Spleen (tissue), 11 donors: ENCODE results near the gene KIT. TPM values are rescaled to one million over a fixed set of nuclear protein-coding genes. Genes with fewer than 3 reads are reported as not detected.

Source experiments
- DNase-seq: peaks from one replicate; pipeline ENCODE4 v3.0.0-alpha.2; 2020
- H3K27ac ChIP-seq, 8 donors: fragments of 200-600 bp; sonication (generic) in 7 of 8; 1 replicate in 4 of 8; 2 replicates in 4 of 8; pipeline versions ENCODE4 v1.5.0 to v1.8.0; 2016 to 2021; ENCODE audit warnings: inconsistent platforms in 4 of 8, mild to moderate bottlenecking in 4 of 8, moderate library complexity in 1 of 8
- H3K27me3 ChIP-seq, 7 donors: fragments of 200-600 bp; sonication (generic) in 6 of 7; replicated peaks in 1 of 7; 1 replicate in 4 of 7; 2 replicates in 3 of 7; pipeline versions ENCODE4 v1.5.0 to v1.8.0; 2016 to 2021; ENCODE audit warnings: inconsistent platforms in 3 of 7, mild to moderate bottlenecking in 1 of 7
- H3K36me3 ChIP-seq, 6 donors: fragments of 200-600 bp; sonication (generic) in 5 of 6; 1 replicate in 4 of 6; 2 replicates in 2 of 6; pipeline versions ENCODE4 v1.5.0 to v1.8.0; 2016 to 2021; ENCODE audit warnings: inconsistent platforms in 2 of 6
- H3K4me1 ChIP-seq, 6 donors: fragments of 200-600 bp; sonication (generic) in 5 of 6; 1 replicate in 3 of 6; 2 replicates in 3 of 6; pipeline versions ENCODE4 v1.5.0 to v1.8.0; 2016 to 2021; ENCODE audit warnings: inconsistent platforms in 3 of 6
- H3K4me3 ChIP-seq, 8 donors: fragments of 200-600 bp; sonication (generic) in 7 of 8; 1 replicate in 4 of 8; 2 replicates in 4 of 8; pipeline versions ENCODE4 v1.5.0 to v1.8.0; 2016 to 2021; ENCODE audit warnings: inconsistent platforms in 4 of 8, mild to moderate bottlenecking in 4 of 8, moderate library complexity in 2 of 8
- H3K9me3 ChIP-seq, 8 donors: fragments of 200-600 bp; sonication (generic) in 7 of 8; 1 replicate in 4 of 8; 2 replicates in 4 of 8; pipeline versions ENCODE4 v1.5.0 to v1.8.0; 2016 to 2021; ENCODE audit warnings: inconsistent platforms in 4 of 8
- CTCF ChIP-seq, 11 experiments: fragments of 200-600 bp in 7 of 11; fragments of 450-650 bp in 4 of 11; sonication (generic) in 4 of 11; IDR thresholded peaks in 8 of 11; conservative IDR thresholded peaks in 3 of 11; 1 replicate in 7 of 11; 2 replicates in 4 of 11; pipeline versions ENCODE4 v1.4.0 to v1.8.0; 2016 to 2021; ENCODE audit warnings: antibody characterized with exemption in 11 of 11, inconsistent platforms in 4 of 11, mild to moderate bottlenecking in 1 of 11
- POLR2A ChIP-seq, 3 donors: fragments of 450-650 bp; IDR thresholded peaks; one replicate each; pipeline ENCODE4 v1.5.1; 2017; ENCODE audit warnings: antibody characterized with exemption in 3 of 3, mild to moderate bottlenecking in 1 of 3
- POLR2AphosphoS5 ChIP-seq, 3 donors: sonication (generic); formaldehyde crosslinking; IDR thresholded peaks; one replicate each; pipeline ENCODE4 v1.5.1; 2017; ENCODE audit warnings: antibody characterized with exemption in 3 of 3
- WGBS, 5 donors: extraction: QIAGEN DNeasy Blood & Tissue Kit in 3 of 5; methylation state at CpG; one replicate each; pipeline versions ENCODE4 v1.1.5 to v1.1.7; 2013 to 2018; 5-methylcytosine and 5-hydroxymethylcytosine counted together
- intact Hi-C: fragments of 100-400 bp; cut with DNase I; formaldehyde crosslinking; loops from one replicate; pipeline ENCODE4 v1.15.0; 2023; ENCODE audit warnings: low total_unique reads
- polyA plus RNA-seq, 3 donors: library from polyadenylated mRNA; stranded (reverse); fragments of 200-250 nt; gene quantifications; one replicate each; pipeline ENCODE4 v1.2.1, GENCODE V29; 2013
- total RNA-seq, 7 donors: library from RNA; depleted of rRNA in 3 of 7; stranded (reverse); fragments of >200 nt in 3 of 7; fragmentation: NEBNext Ultra II Directional in 4 of 7; extraction: Animal tissue kit (Norgen Biotek cat#: 25700) in 4 of 7; gene quantifications; one replicate each; pipeline versions ENCODE4 v1.1.0 to v1.2.1, GENCODE V29; 2016 to 2021
- donor health status: healthy with polysubstance abuse.
- donor health status: DM: no; HTN: no; CAD: no; lungs with moderate emphysema.
- donor health status: DM: no; HTN: no; CAD: no.
- donor health status: Bipolar disorder and iron deficiency.
- donor health status: healthy.
- donor health status: DM: no; HTN: no; CAD: no.
- donor health status: DM: yes; HTN: yes; CAD: no.

The KIT gene
- total and polyA plus RNA-seq, 10 donors, result 0.24 to 16.8 (median 3.2) TPM

- Histone ChIP-seq H3K9me3 (no peaks in the 10 kb centered on the region), H3K4me3 (no peak overlapping the region), H3K36me3 (no peaks in the 10 kb centered on the region), H3K27ac (no peak overlapping the region), H3K27me3 (peaks cover 0 to 1% (median 0%) of the 10 kb centered on the region in 7 donors), H3K4me1 (no peaks in the 10 kb centered on the region)
- TF ChIP-seq POLR2A (IDR thresholded peaks at IDR 0.05) (no peak), CTCF (IDR thresholded peaks at IDR 0.05 in 8 of 11, conservative IDR thresholded peaks at IDR 0.05 in 3 of 11) (no peak), POLR2AphosphoS5 (IDR thresholded peaks at IDR 0.05) (no peak)
- 94 to 100% (median 100%) methylated on average over 1 of the region's 1 CpG for WGBS, 5 donors
- DNase-seq, result no peak
- intact Hi-C loops, result no loop called here
These were observed 12.1 kb downstream of the KIT start for GRCh38 chr4:54669831-54670230.

GRCh38 chr4:54675721-54676461 is 18.1 kb downstream of the KIT start:
- Histone ChIP-seq H3K27ac (no peak overlapping the region), H3K9me3 (no peaks in the 10 kb centered on the region), H3K36me3 (no peaks in the 10 kb centered on the region), H3K27me3 (no peaks in the 10 kb centered on the region), H3K4me3 (no peak overlapping the region), H3K4me1 (no peaks in the 10 kb centered on the region)
- 73 to 87% (median 74%) methylated on average over 12 of the region's 12 CpGs for WGBS, 5 donors
- intact Hi-C loops, result no loop called here
- no peak for TF ChIP-seq CTCF (IDR thresholded peaks at IDR 0.05 in 8 of 11, conservative IDR thresholded peaks at IDR 0.05 in 3 of 11)
- TF ChIP-seq POLR2AphosphoS5 (IDR thresholded peaks at IDR 0.05), result no peak
- DNase-seq, result no peak

GRCh38 chr4:54676658-54677057 is 18.9 kb downstream of the KIT start:
- TF ChIP-seq CTCF (IDR thresholded peaks at IDR 0.05 in 8 of 11, conservative IDR thresholded peaks at IDR 0.05 in 3 of 11), result no peak
- no peak for TF ChIP-seq POLR2A (IDR thresholded peaks at IDR 0.05)
- no peak for TF ChIP-seq POLR2AphosphoS5 (IDR thresholded peaks at IDR 0.05)
- Histone ChIP-seq H3K4me1 (no peaks in the 10 kb centered on the region), H3K27me3 (no peaks in the 10 kb centered on the region), H3K36me3 (no peaks in the 10 kb centered on the region), H3K27ac (no peak overlapping the region), H3K4me3 (no peak overlapping the region), H3K9me3 (no peaks in the 10 kb centered on the region)
- intact Hi-C loops, result no loop called here
- 90 to 94% (median 91%) methylated on average over 5 of the region's 5 CpGs for WGBS, 5 donors
- DNase-seq, result no peak

GRCh38 chr4:54677416-54677815 is 19.7 kb downstream of the KIT start:
- Histone ChIP-seq H3K36me3 (no peaks in the 10 kb centered on the region), H3K4me3 (no peak overlapping the region), H3K27ac (no peak overlapping the region), H3K9me3 (no peaks in the 10 kb centered on the region), H3K4me1 (no peaks in the 10 kb centered on the region), H3K27me3 (no peaks in the 10 kb centered on the region)
- DNase-seq, result no peak
- intact Hi-C loops, result no loop called here
- 74 to 91% (median 85%) methylated on average over 3 of the region's 3 CpGs for WGBS, 5 donors
- TF ChIP-seq POLR2AphosphoS5 (IDR thresholded peaks at IDR 0.05) (no peak), CTCF (IDR thresholded peaks at IDR 0.05 in 8 of 11, conservative IDR thresholded peaks at IDR 0.05 in 3 of 11) (no peak), POLR2A (IDR thresholded peaks at IDR 0.05) (no peak)
